WTC11 (cell line): ENCODE measurements around the gene MAPK12. TPM values are rescaled to one million over a fixed set of nuclear protein-coding genes. Genes with fewer than 3 reads are reported as not detected.

ENCODE experiments used
- ATAC-seq: fragments of 200-7000 bp; cut with Tn5 transposase; 2 replicates; pipeline ENCODE4 v1.10.0; 2021; ENCODE audit warnings: mild to moderate bottlenecking, moderate library complexity
- CTCF ChIA-PET: fragments of 300-600 bp; sonication (Branson Sonifier 250); formaldehyde crosslinking; loops from one replicate; lab custom pipeline; 2021; ENCODE audit warnings: antibody characterized with exemption; lab: Charles Lee
- POLR2A ChIA-PET: fragments of 350-600 bp; sonication (Branson Sonifier 250); formaldehyde crosslinking; loops from one replicate; lab custom pipeline; 2021; ENCODE audit warnings: antibody characterized with exemption; lab: Charles Lee
- DNase-seq: peaks from one replicate; pipeline ENCODE4 v3.0.0; 2021; ENCODE audit warnings: low spot score
- H3K27ac Mint-ChIP-seq: 2 replicates; pipeline ENCODE4 v1.8.0; 2021; ENCODE audit warnings: mixed read lengths
- H3K27me3 Mint-ChIP-seq: 2 replicates; pipeline ENCODE4 v1.8.0; 2021; ENCODE audit warnings: low read depth, mild to moderate bottlenecking, moderate library complexity, mixed read lengths
- H3K36me3 Mint-ChIP-seq: 2 replicates; pipeline ENCODE4 v1.8.0; 2021; ENCODE audit warnings: mixed read lengths
- H3K4me1 Mint-ChIP-seq: 2 replicates; pipeline ENCODE4 v1.8.0; 2022; ENCODE audit warnings: mixed read lengths
- H3K4me3 Mint-ChIP-seq: 2 replicates; pipeline ENCODE4 v1.8.0; 2021; ENCODE audit warnings: mild to moderate bottlenecking, moderate library complexity, mixed read lengths
- H3K9me3 Mint-ChIP-seq: 2 replicates; pipeline ENCODE4 v1.8.0; 2021; ENCODE audit warnings: mixed read lengths
- AFF4 ChIP-seq: sonication (generic); formaldehyde crosslinking; IDR thresholded peaks from 2 replicates; pipeline ENCODE4 v1.8.1; 2023; ENCODE audit warnings: mild to moderate bottlenecking, missing genetic modification reagents, borderline replicate concordance
- ESRRA ChIP-seq: sonication (generic); formaldehyde crosslinking; IDR thresholded peaks from 2 replicates; pipeline ENCODE4 v1.8.1; 2022; ENCODE audit warnings: mild to moderate bottlenecking, missing genetic modification reagents, borderline replicate concordance
- GTF2I ChIP-seq: fragments of 250-450 bp; sonication (Bioruptor Pico); conservative IDR thresholded peaks from 2 replicates; pipeline ENCODE4 v1.4.0; 2021; ENCODE audit warnings: mild to moderate bottlenecking
- HMGA2 ChIP-seq: fragments of 250-450 bp; sonication (Bioruptor Pico); IDR thresholded peaks from 2 replicates; pipeline ENCODE4 v1.4.0; 2021; ENCODE audit warnings: mild to moderate bottlenecking, moderate library complexity
- HMGXB4 ChIP-seq: sonication (generic); formaldehyde crosslinking; IDR thresholded peaks from 2 replicates; pipeline ENCODE4 v1.8.1; 2023; ENCODE audit warnings: mild to moderate bottlenecking, moderate library complexity, missing genetic modification reagents
- IRF1 ChIP-seq: sonication (generic); formaldehyde crosslinking; IDR thresholded peaks from 2 replicates; pipeline ENCODE4 v1.8.0; 2023; ENCODE audit warnings: missing genetic modification reagents
- JAZF1 ChIP-seq: fragments of 250-450 bp; sonication (Bioruptor Pico); IDR thresholded peaks from 2 replicates; pipeline ENCODE4 v1.9.0; 2021; ENCODE audit warnings: moderate library complexity, mild to moderate bottlenecking, inconsistent platforms
- JUN ChIP-seq: sonication (generic); formaldehyde crosslinking; IDR thresholded peaks from 2 replicates; pipeline ENCODE4 v1.8.0; 2023; ENCODE audit warnings: mild to moderate bottlenecking, missing genetic modification reagents
- MXD4 ChIP-seq: fragments of 250-450 bp; sonication (Bioruptor Pico); IDR thresholded peaks from 2 replicates; pipeline ENCODE4 v1.8.0; 2021; ENCODE audit warnings: mild to moderate bottlenecking, moderate library complexity, borderline replicate concordance
- NR1H2 ChIP-seq: sonication (generic); formaldehyde crosslinking; IDR thresholded peaks from 2 replicates; pipeline ENCODE4 v1.9.0; 2021; ENCODE audit warnings: mild to moderate bottlenecking, moderate library complexity, missing genetic modification reagents
- NR2C2 ChIP-seq: sonication (generic); formaldehyde crosslinking; IDR thresholded peaks from 2 replicates; pipeline ENCODE4 v1.8.0; 2022; ENCODE audit warnings: mild to moderate bottlenecking, missing genetic modification reagents
- PREB ChIP-seq: sonication (generic); formaldehyde crosslinking; IDR thresholded peaks from 2 replicates; pipeline ENCODE4 v1.8.1; 2022; ENCODE audit warnings: mild to moderate bottlenecking, missing genetic modification reagents, moderate library complexity, borderline replicate concordance
- SMAD4 ChIP-seq: sonication (generic); formaldehyde crosslinking; IDR thresholded peaks from 2 replicates; pipeline ENCODE4 v1.8.0; 2022; ENCODE audit warnings: mild to moderate bottlenecking, missing genetic modification reagents
- SP1 ChIP-seq: sonication (generic); formaldehyde crosslinking; conservative IDR thresholded peaks from 2 replicates; pipeline ENCODE4 v1.8.1; 2022; ENCODE audit warnings: missing genetic modification reagents
- TEAD1 ChIP-seq: sonication (generic); formaldehyde crosslinking; IDR thresholded peaks from 2 replicates; pipeline ENCODE4 v1.8.0; 2022; ENCODE audit warnings: mild to moderate bottlenecking, missing genetic modification reagents
- TP53 ChIP-seq: sonication (generic); formaldehyde crosslinking; IDR thresholded peaks from 2 replicates; pipeline ENCODE4 v1.8.1; 2023; ENCODE audit warnings: mild to moderate bottlenecking, missing genetic modification reagents
- ZBTB21 ChIP-seq: sonication (generic); formaldehyde crosslinking; IDR thresholded peaks from 2 replicates; pipeline ENCODE4 v1.8.1; 2023; ENCODE audit warnings: mild to moderate bottlenecking, missing genetic modification reagents, borderline replicate concordance
- ZBTB43 ChIP-seq: sonication (generic); formaldehyde crosslinking; IDR thresholded peaks from 2 replicates; pipeline ENCODE4 v1.8.1; 2023; ENCODE audit warnings: mild to moderate bottlenecking, missing genetic modification reagents
- ZNF121 ChIP-seq: sonication (generic); formaldehyde crosslinking; IDR thresholded peaks from 2 replicates; pipeline ENCODE4 v1.8.0; 2023; ENCODE audit warnings: missing genetic modification reagents
- ZNF263 ChIP-seq: sonication (generic); formaldehyde crosslinking; IDR thresholded peaks from 2 replicates; pipeline ENCODE4 v1.8.1; 2022; ENCODE audit warnings: low read depth, mild to moderate bottlenecking, moderate library complexity, missing genetic modification reagents
- ZNF416 ChIP-seq: fragments of 250-450 bp; sonication (Bioruptor Pico); IDR thresholded peaks from 2 replicates; pipeline ENCODE4 v1.9.0; 2021; ENCODE audit warnings: mild to moderate bottlenecking, inconsistent platforms
- ZNF423 ChIP-seq: fragments of 250-450 bp; sonication (Bioruptor Pico); IDR thresholded peaks from 2 replicates; pipeline ENCODE4 v2.1.2; 2022; ENCODE audit warnings: mild to moderate bottlenecking, moderate library complexity
- ZNF425 ChIP-seq: fragments of 250-450 bp; sonication (Bioruptor Pico); conservative IDR thresholded peaks from 2 replicates; pipeline ENCODE4 v1.9.0; 2021; ENCODE audit warnings: mild to moderate bottlenecking
- ZNF671 ChIP-seq: fragments of 250-450 bp; sonication (Bioruptor Pico); IDR thresholded peaks from 2 replicates; pipeline ENCODE4 v1.8.0; 2021; ENCODE audit warnings: mild to moderate bottlenecking
- total RNA-seq: library from RNA; stranded (reverse); gene quantifications from 3 replicates; pipeline ENCODE4 v1.2.3, GENCODE V29; 2021

MAPK12 gene
- total RNA-seq, 1 experiment from 2014 or later, result 31.0 TPM

- H3K4me3 Mint-ChIP-seq, result no peak overlapping the region
- H3K36me3 Mint-ChIP-seq, result peaks cover 47% of the 10 kb centered on the region
- H3K27me3 Mint-ChIP-seq, result no peaks in the 10 kb centered on the region
- no peaks in the 10 kb centered on the region for H3K4me1 Mint-ChIP-seq
- ChIA-PET POLR2A (no interaction called here), CTCF (no interaction called here)
- TF ChIP-seq ZNF121 (CRISPR knock-in tag), result no peak
- TF ChIP-seq TEAD1 (CRISPR knock-in tag), result no peak
- no peak for TF ChIP-seq SMAD4
- no peak for TF ChIP-seq GTF2I (CRISPR knock-in tag)
- no peak for TF ChIP-seq NR2C2 (CRISPR knock-in tag)
- no peak for TF ChIP-seq IRF1 (CRISPR knock-in tag)
- no peak for TF ChIP-seq ZNF263 (CRISPR knock-in tag)
- TF ChIP-seq JUN (CRISPR knock-in tag), result no peak
- TF ChIP-seq HMGXB4 (CRISPR knock-in tag), result no peak
- TF ChIP-seq PREB (CRISPR knock-in tag), result no peak
- no peak for TF ChIP-seq JAZF1 (CRISPR knock-in tag)
- TF ChIP-seq ZNF425 (CRISPR knock-in tag), result no peak
- TF ChIP-seq SP1 (CRISPR knock-in tag), result no peak
- TF ChIP-seq AFF4 (CRISPR knock-in tag), result no peak
- no peak for TF ChIP-seq ESRRA (CRISPR knock-in tag)
- no peak for TF ChIP-seq ZBTB21 (CRISPR knock-in tag)
- TF ChIP-seq ZNF671, result no peak
- no peak for DNase-seq
- H3K27ac Mint-ChIP-seq, result no peak overlapping the region
- H3K9me3 Mint-ChIP-seq, result no peaks in the 10 kb centered on the region
- ATAC-seq, result no peak
Observed at GRCh38 chr22:50278461-50278860, 17.0 kb upstream of the MAPK12 start.

- no peaks in the 10 kb centered on the region for H3K9me3 Mint-ChIP-seq
- ATAC-seq (no peak), DNase-seq (no peak)
- no peak overlapping the region for H3K27ac Mint-ChIP-seq
- peaks cover 47% of the 10 kb centered on the region for H3K36me3 Mint-ChIP-seq
- POLR2A ChIA-PET, result no interaction called here
- CTCF ChIA-PET, result no interaction called here
- H3K4me3 Mint-ChIP-seq, result no peak overlapping the region
- H3K4me1 Mint-ChIP-seq, result no peaks in the 10 kb centered on the region
- TF ChIP-seq TP53 (CRISPR knock-in tag) (no peak), ZNF416 (CRISPR knock-in tag) (no peak), NR1H2 (no peak), ZBTB43 (CRISPR knock-in tag) (no peak), ZNF423 (CRISPR knock-in tag) (no peak), MXD4 (no peak), PREB (CRISPR knock-in tag) (no peak), HMGA2 (CRISPR knock-in tag) (no peak)
- TF ChIP-seq, all 79 proteins: peak for 0
- peaks cover 2% of the 10 kb centered on the region for H3K27me3 Mint-ChIP-seq
Observed at GRCh38 chr22:50277761-50278160, 16.3 kb upstream of the MAPK12 start.
